SHP77 treated with DMSO at 0.1 percent for 48 hours (cell line): ENCODE results near the gene CELF5.

Source experiments
- DNase-seq: peaks from one replicate; lab custom pipeline; 2025; lab: John Stamatoyannopoulos, UW

CELF5 gene

GRCh38 chr19:3243819-3244700 is 19.6 kb downstream of the CELF5 start:
- DNase-seq: no peak

GRCh38 chr19:3245050-3245449 is 20.6 kb downstream of the CELF5 start:
- DNase-seq: no peak

- no peak for DNase-seq
Measured at GRCh38 chr19:3248728-3249326, 24.4 kb downstream of the CELF5 start.

- DNase-seq: no peak
Measured at GRCh38 chr19:3249408-3249807, 24.9 kb downstream of the CELF5 start.

GRCh38 chr19:3250675-3251074 is 26.2 kb downstream of the CELF5 start:
- no peak for DNase-seq

- no peak for DNase-seq
Measured at GRCh38 chr19:3251229-3251628, 26.8 kb downstream of the CELF5 start.

- DNase-seq: no peak
Measured at GRCh38 chr19:3252650-3253049, 28.2 kb downstream of the CELF5 start.

GRCh38 chr19:3253270-3253669 is 28.8 kb downstream of the CELF5 start:
- DNase-seq: no peak

- DNase-seq: no peak
Measured at GRCh38 chr19:3254520-3254919, 30.1 kb downstream of the CELF5 start.

GRCh38 chr19:3257071-3257470 is 32.6 kb downstream of the CELF5 start:
- DNase-seq: no peak

- DNase-seq: no peak
Measured at GRCh38 chr19:3262362-3262761, 37.9 kb downstream of the CELF5 start.

- no peak for DNase-seq
Measured at GRCh38 chr19:3263866-3264265, 39.4 kb downstream of the CELF5 start.

- no peak for DNase-seq
Measured at GRCh38 chr19:3265432-3265831, 41.0 kb downstream of the CELF5 start.

- DNase-seq: no peak
Measured at GRCh38 chr19:3266092-3266693, 41.7 kb downstream of the CELF5 start.

GRCh38 chr19:3266792-3267514 is 42.5 kb downstream of the CELF5 start:
- no peak for DNase-seq

GRCh38 chr19:3268326-3268725 is 43.9 kb downstream of the CELF5 start:
- DNase-seq: no peak

GRCh38 chr19:3268763-3269162 is 44.3 kb downstream of the CELF5 start:
- no peak for DNase-seq

- DNase-seq: no peak
Measured at GRCh38 chr19:3269916-3270671, 45.6 kb downstream of the CELF5 start.

- DNase-seq: no peak
Measured at GRCh38 chr19:3270902-3271301, 46.4 kb downstream of the CELF5 start.

GRCh38 chr19:3272401-3272931 is 48.0 kb downstream of the CELF5 start:
- DNase-seq: no peak

- DNase-seq: no peak
Measured at GRCh38 chr19:3272952-3273351, 48.5 kb downstream of the CELF5 start.
